Activated effector memory CD4-positive, alpha-beta T cell treated with anti-CD3 and anti-CD28 coated beads, Interleukin-2, amount 50 U/mL, for 16 hours (primary cell): ENCODE results near the gene TENT5A.

ENCODE experiments used
- DNase-seq: peaks from one replicate; pipeline ENCODE4 v3.0.0-alpha.2; 2020

TENT5A gene

DNA sequence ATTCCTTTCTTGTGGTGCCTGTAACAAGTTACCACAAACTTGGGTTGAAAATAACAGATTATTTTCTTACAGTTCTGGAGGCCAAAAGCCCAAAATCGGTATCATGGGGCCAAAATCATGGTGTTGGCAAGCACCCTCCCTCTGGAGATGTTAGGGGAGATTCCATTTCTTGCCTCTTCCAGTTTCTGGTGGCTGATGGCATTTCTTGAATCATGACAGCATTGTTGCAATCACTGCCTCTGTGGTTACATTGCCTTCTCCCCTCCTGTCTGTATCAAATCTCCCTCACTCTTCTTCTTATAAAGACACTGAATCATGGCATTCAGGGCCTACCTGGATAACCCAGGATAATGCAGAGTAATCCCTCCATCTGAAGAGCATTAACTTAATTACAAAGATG is 17.9 kb upstream of the TENT5A start:
- no peak for DNase-seq

DNA sequence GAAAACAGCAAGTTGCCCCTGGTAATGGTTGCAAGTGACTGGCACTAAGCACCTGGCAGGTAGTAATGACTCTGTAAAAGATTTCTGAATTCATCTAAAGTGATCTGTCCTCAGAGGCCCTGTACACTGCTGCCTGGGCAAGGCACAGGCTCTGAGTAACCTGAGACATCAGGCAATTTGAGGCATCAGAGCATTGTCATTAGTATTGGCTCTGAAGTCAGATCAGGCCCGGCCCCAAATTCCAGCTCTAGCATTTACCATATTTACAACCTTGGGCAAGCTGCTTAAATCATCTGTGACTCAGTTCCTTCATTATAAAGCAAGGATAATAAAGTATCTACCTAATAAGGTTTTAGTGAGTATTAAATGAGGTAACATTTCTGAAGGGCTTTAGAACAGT is 17.3 kb upstream of the TENT5A start:
- no peak for DNase-seq

DNA sequence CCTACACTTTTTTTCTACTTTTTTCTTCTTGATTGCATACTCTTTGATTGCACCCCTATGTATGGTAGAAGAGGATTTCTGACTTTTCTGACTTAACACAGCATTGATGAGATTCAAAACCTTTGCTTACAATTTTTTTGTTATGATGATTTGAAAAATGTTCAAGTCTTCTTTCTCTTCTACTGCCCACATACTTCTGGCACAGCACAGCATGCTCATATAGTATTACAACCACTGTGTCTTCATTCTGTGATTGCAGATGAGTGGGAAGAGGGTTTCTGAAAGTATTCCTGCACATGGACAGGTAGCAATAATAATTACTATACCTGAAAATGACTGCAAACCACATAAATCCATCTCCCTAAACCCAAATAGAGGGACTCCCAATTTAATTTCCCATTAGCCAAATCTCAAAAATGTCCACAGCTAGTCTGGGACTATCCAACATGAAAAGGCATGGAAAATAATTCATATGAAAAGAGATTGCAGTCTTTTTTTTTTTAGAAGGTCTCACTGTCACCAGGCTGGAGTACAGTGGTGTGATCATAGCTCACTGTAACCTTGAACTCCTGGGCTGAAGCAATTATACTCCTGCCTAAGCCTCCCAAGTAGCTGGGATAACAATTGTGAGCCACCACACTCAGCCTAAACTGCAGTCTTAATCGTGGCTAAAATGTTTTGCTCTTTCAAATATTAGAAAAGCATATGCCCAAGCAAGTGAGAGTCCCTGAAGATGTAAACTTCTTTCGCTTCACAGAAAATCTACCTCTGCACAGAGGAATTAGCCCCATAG is 15.9 kb upstream of the TENT5A start:
- no peak for DNase-seq

DNA sequence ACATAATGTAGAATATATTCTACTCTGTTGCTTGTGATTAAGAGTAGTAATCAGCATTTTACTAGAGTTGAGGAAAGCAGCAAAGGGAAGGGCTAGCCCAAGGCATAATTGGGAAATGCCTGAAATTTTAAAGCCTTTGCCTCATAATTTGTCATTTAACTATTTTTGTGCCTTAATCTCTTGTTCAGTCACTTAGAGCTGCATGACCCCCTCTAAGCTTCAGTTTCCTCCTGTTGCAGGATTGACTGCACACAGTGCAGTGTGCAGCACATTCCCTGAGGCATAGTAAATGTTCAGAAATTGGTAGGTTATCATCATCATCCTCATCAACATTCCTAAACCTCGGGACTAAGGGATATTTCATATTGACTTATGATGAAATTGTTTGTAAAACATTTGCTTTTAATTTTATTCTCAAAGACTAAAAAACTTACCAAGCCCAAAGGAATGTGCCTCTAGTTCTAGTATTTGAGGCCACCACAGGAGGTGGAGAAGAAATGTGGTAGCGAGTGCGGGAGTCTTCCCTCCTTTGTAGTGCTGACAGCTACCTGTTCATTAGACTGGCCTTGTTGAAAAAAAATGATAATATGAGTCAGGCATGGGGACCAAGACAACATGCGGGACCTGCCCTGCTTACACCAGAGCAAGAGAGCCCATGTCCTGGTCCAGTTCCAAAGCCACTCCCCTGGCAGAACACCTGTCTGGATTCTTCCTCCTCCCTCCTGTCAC is 14.8 kb upstream of the TENT5A start:
- no peak for DNase-seq

DNA sequence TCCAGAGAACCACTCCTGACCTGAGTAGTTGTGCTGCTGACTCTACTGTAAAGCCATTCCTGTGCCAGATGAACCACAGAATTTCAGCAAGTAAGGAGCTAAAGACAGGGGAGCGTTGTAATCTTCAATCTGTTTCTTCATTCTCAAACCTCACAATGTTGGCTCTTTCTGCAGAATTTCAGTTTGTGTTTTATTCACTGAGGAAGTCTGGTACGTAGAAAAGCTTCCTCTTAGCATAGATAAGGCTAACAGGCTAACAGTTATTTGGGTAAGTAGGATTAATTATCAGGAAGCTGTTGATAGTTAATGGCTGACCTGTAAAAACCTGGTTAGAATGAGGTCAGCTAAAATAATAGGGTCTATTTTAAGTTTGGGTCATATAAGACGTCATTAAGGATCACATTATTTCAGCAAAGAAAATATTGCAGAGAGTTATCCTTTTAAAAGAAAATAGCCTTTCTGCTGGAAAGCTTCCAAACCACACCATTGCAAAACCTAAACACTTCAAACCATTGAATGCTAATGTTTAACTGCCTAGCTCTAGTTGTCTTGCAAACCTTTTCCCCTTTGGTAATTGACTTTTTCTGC is 14.1 kb upstream of the TENT5A start:
- no peak for DNase-seq

DNA sequence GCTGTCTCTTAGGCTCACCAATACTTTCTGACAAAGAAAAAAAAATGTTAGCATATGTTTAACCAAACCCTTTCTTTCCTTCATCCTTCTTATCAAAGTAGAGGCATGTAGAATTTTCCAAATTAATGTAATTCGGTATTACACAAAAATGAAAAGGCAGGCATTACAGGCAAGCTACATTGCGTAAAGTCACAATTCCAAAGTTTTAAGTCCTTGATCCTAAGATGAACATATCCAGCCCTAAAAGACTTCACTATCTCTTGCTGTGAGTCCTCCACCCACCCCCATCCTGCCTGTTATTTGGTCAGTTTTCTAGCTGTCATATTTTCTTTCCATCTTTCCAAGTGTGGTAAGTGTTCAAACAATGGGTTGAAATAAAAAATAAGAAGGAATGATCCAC is 12.1 kb upstream of the TENT5A start:
- no peak for DNase-seq

DNA sequence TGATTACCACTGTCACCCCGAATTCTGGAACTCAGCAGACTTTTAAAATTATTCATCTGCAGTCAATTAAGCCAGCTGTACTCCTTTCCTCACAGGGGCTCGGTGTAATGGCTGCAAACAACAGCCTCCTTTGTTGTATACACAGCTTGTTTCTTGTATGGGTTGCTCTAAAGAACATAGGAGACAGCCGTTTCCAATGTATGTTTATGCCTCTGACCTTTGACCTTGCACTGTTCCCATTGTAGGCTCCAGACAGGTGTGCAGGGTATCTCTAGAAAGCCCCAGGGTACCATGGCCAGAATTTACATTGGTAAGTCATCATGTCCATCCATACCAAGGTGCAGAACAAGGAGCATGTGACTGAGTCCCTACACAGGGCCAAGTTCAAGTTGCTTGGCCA is 11.5 kb upstream of the TENT5A start:
- DNase-seq, result no peak

DNA sequence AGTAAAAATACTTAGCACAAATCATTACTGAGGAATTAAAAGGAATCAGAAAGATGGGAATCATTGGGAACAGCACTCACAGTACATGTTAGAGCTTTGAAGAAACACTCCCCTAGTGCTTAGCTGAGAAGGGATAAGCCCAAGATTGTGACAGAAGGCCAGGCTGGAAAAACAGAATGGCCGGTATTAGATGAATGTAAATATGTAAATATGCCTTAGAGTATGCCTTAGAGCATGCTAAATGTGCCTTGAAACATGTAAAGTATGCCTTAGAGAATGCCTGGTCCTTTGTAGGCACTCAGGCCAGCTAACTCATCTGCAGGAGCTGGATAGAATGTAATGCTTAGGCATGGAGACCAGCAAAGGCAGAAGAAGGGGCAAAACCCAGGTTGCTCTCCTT is 10.6 kb upstream of the TENT5A start:
- DNase-seq, result no peak

DNA sequence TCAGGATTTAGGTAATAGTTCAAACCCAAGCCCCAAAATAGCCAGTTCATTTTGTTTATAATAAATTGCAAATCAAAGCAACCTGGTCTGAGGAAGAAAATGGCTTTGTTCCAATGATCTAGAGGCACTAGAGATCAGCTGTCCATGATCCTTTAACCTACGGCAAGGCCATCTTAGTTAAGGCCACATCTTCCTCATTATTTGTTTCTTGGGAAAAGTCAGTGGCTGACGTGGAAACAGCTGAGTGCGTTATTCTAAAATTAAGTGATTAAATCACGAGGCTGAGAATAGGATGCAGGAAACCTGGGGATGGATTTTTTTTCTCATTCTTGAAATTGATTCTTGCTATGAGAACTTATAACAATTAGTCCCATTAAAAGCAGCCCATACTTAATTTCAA is 10.1 kb upstream of the TENT5A start:
- DNase-seq, result no peak

DNA sequence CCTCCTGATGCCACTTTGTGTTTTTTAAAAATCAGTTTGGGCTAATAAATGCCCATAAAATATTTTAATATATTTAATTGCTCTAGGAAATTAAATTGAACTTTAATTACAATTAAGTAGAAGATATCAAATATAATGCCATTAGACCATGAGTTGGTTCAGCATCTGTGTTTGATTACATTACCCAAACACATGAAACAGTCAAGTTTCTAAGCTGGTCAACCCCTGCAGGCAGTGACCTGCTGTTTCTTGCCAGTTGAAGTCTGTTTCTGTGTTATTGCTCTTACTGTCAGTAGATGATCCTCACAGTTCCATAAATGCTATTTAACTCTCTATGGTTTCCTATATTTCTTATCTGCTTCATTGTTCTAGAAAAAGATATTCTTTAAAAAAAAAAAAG is 9.7 kb upstream of the TENT5A start:
- no peak for DNase-seq

DNA sequence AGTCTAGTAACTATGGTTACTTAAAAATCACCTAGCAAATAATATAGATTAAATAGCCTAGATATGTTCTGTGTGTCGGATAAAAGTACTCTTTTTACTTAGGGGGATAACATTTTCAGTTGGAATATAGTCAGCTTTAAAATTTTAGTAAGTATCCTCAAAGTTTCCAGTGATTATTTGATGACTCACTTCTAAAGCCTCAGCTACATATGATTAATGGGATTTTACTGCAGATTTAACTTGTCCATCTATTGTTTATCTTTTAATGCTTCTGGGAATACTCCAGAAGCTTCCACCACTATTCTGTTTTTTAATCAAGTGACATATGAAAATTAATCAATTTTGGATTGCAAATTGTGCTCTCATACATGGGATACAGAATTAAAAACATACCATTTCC is 8.7 kb upstream of the TENT5A start:
- no peak for DNase-seq

DNA sequence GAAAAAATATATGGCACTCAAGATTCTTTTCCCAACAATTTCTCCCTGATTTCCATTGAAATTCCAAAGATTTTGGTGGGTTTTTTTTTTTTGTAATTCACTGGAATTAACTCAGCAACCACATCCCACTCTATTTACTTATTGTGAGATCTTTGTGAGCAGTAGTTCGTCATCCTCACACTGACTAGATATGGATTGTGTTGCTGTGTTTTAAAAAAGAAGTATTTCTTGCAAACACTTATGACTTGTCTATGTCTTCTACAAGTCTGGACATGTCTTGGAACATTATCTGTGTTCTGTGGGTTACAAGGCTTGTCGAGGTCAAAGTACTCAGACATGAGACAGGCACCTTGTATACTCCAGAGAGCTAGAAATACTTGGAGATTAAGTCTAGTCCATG is 7.3 kb upstream of the TENT5A start:
- DNase-seq, result no peak

DNA sequence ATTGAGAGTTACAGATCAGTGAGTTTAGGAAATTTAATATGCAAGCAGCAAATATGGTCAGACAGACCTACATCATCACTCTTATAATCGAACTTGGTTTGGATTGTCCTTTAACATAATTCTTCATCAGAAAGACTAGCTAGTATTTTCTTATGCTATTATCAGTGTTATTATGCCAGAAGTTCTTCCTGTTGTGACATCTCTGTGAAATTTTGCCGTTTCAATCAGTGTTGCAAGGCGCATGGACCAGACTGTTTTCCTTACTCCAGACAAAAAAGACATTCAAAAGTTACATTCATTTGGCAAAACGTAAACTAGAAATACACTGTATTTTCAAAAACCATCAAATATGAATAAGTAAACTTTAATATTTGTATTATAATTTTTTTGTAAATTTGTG is 5.7 kb upstream of the TENT5A start:
- DNase-seq, result no peak

DNA sequence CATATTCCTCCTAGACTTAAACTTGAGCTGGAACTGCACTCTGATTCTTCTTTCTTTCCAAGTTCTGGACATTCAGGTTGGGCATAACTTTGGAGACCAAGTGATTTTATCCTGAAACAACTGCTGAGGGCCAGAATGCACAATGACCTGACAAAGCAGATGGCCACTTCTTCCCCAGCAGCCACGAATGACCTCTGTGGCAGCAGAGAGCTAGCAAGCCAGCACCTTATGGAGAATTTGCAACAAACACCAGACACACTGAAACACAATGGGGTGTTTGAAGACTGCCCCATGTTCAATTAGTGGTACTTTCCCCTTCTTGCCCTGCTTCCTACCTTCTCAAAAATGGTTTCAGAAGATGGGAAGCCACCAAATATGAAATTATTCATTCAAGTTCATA is 4.2 kb upstream of the TENT5A start:
- no peak for DNase-seq

DNA sequence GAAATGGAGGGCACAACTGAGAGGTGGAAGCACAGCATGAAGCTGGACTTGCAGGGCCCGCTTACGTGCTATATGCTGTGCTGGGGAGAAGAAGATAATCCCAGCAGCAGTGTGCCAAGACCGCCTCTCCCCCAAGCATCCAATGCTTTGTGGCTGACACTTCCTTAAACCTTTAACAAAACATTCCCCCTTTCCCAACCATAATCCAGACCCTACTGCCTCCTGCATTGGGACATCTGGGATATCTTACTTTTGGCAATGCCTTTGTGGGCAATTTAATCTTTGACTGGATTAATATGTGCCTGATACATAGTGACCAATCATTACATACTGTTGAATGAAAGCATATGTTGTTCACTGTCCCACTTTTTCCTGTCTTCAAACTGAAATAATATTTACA is 3.1 kb upstream of the TENT5A start:
- no peak for DNase-seq

DNA sequence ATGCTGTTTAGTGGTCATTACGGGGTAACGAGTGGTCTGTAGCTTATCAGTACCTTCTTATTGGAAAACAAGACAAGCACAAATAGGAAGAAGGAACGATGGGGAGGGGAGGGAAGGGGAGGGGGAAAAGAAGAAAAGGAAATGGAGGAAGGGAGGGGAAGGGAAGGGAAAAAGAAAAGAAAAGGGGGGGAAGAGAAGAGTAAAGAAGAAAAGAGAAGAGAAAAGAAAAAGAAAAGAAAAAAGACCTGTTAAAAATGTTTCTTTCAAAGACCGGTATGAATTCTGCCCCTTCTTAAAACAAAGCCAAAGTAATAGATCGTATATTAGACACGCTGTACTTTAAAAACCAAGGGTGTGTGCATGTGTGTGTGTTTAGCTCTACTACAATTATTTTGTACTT is 2.4 kb upstream of the TENT5A start:
- DNase-seq, result no peak

DNA sequence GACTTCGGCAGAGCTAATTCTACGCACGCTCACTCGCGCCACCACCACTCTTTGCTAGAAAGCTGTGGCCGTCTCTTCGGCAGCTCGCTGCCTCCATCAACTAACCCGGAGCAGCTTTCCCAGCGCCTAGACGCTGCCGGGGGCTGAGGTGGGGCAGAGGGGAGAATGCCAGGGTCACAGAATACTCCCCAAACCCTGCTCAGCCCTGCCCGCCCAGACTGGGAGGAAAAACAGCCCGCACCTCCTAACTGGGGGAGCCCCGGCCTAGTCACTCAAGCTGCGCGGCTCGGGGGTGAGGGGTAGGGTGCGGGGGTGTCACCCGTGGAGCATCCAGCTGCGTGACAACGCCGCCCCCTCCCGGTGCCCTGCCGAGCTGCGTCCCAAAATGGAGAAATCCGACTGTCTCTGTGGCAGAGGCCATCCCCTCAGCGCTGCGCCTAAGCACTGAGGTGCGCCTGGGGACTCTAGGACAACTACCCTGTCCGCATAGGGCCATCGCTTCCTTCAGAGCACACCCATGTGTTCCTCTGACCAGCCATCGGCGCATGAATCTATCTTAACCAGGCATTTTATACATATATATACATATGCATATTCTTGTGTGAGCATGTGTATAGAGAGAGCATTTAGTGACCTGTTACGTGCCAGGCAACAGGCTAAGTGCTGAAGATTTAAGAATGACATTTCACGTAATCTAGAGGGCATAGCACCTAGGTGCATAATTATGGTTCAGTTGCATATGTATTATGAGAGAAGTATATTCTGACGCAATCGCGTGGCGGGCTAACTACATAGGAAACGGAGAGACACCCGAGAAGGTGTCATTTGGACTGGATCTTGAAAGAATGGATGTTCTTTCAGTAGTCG is 1.5 kb upstream of the TENT5A start:
- peak; percentile 93 for DNase-seq

DNA sequence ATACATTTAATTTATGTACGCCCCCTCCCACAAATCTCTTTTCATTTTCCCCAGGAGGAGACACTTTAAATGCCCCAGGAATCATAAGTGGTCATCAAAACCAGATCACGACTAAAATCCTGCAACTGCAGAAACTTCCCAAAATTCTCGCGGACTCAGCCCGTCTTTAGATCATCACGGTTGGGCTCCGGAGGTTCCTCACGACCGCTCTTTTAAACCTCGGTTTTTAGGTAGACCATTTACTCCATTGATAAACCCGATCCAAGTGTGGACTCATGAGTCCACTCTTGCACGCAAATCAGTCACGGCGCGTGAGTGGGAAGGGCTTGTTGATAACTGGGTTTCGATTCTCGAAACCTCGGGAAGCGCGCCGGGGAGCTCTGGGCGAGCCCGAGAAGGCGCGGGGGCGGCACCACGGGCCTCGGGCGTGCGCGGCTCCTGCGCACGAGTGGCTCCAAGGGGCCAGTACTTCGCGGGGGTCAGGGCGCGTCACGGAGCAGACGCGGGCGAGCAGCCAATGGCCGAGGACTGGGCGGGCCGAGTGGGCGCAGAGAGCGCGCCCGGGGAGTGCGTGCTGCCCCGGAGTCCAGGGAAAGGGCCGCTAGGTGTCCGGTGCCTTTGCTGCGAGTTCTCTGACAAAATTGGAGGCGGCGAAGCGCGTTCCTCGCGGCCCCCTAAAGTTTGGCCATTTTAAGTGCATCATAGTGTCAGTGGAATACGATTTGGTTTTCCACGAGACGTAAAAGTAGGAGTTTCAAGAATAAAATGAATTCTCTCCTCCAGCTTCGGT is 635 bp upstream of the TENT5A start:
- DNase-seq, result peak; percentile 85

DNA sequence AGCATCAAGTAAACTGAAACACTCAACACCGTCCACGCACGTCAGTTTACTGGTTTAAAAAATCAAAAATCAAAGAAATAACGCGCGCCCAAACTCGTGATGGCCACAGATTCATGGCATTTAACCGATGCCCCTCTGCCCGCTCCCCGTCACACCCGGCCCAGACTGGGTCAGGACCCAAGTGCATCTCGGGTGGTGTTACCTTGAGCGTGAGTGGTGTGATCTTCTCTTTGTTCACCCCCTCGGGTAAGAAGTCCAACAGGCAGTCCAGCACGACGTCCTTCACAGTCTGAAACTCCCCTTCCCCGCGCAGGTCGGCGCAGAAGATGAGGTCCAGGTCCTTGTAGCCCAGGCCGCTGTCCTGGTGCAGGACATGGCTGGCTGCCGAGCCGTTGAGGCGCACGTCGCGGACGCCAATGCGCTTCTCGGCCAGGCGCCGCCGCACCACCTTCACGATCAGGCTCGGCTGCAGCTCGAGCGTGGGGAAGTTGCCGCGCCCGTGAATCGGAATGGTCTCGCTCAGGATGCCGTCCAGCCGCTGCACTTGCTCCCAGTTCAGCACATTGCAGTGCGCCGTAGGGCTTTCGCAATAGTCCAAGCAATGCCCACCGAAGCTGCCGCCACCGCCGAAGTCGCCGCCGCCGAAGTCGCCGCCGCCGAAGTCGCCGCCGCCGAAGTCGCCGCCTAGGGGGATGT is 945 bp downstream of the TENT5A start:
- peak; percentile 72 for DNase-seq

DNA sequence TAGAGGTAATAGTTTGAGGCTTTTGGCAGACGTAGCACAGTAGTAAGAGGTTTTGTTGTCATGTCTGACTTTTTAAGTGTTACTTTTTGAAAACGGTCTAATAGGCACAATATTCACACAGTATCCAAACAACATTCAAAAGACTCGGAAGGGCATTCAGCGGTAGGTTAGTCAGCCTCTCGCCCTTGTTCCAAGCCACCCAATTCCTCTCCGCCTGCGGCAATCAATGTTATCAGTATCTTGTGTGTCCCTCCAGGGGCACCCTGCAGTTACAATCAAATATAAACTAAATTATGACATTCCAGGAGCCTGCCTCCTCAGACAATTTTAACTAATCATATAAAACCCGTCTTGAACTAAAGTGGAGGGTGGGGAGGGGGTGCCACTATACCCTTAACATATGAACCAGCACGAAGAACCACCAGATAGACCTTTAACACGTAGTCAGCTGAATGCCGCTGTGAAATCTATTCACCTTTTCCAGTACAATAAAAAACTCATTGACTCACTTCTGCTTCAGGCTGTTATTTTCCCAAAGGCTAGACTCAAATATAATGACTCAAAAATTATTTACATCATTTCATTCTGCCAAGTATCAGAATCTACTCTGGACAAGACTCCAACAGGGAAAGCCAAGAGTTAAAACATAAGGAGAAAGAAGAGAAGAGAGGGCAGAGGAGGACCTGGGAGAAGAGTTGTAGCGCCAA is 1.6 kb downstream of the TENT5A start:
- DNase-seq, result no peak

DNA sequence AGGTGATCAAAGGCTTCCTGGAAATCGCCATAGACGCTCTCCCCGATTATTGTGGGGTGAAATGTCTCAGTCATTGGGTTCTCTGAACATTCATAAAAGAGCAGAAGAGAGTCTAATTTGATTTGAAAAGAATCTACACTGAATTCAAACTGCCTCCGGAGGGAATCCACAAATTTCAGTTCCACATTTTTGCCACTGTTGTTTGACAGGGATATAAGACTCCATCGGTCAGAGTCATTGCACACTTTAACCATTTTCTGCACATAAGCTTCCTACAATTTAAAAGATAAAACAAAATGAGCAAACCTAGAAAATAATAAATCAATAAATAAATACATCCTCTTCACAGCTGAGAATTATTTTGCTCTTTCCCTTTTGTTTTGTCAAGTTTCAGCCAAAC is 2.3 kb downstream of the TENT5A start:
- no peak for DNase-seq
